Activated B cell treated with CpG ODN at 0.5 μM for 24 hours (primary cell): Measurements from ENCODE around the gene MYCN. TPM values are rescaled to one million over a fixed set of nuclear protein-coding genes. Genes with fewer than 3 reads are reported as not detected.
"Not testable (repeated sequence)": the region's sequence is repeated elsewhere in the genome, so short reads cannot be mapped to it uniquely, and the experiment has no call there.

Source experiments
- ATAC-seq: fragments of 200-7000 bp; cut with Tn5 transposase; one replicate; pipeline ENCODE4 v1.10.0; 2021; ENCODE audit warnings: low read depth, mild to moderate bottlenecking, moderate library complexity
- CTCF ChIA-PET: fragments of 350-600 bp; sonication (Branson Sonifier 250); formaldehyde crosslinking; loops from one replicate; lab custom pipeline; 2021; ENCODE audit warnings: antibody characterized with exemption; lab: Charles Lee
- POLR2A ChIA-PET: fragments of 350-600 bp; sonication (Branson Sonifier 250); formaldehyde crosslinking; loops from one replicate; lab custom pipeline; 2021; ENCODE audit warnings: antibody characterized with exemption; lab: Charles Lee
- DNase-seq: peaks from one replicate; pipeline ENCODE4 v3.0.0; 2022
- H3K27ac Mint-ChIP-seq: one replicate; pipeline ENCODE4 v1.8.0; 2020; ENCODE audit warnings: mixed read lengths
- H3K27me3 Mint-ChIP-seq: one replicate; pipeline ENCODE4 v1.8.0; 2021; ENCODE audit warnings: mixed read lengths
- H3K36me3 Mint-ChIP-seq: one replicate; pipeline ENCODE4 v1.8.0; 2021; ENCODE audit warnings: low read depth, mixed read lengths
- H3K4me1 Mint-ChIP-seq: one replicate; pipeline ENCODE4 v1.8.0; 2021; ENCODE audit warnings: mixed read lengths
- H3K4me3 Mint-ChIP-seq: one replicate; pipeline ENCODE4 v1.8.0; 2020; ENCODE audit warnings: mild to moderate bottlenecking, mixed read lengths
- H3K9me3 Mint-ChIP-seq: one replicate; pipeline ENCODE4 v1.8.0; 2020; ENCODE audit warnings: mixed read lengths
- CTCF ChIP-seq: fragments of 200-600 bp; IDR thresholded peaks from one replicate; pipeline ENCODE4 v1.8.0; 2022; ENCODE audit warnings: antibody characterized with exemption, mild to moderate bottlenecking
- intact Hi-C: fragments of 100-400 bp; cut with micrococcal nuclease; formaldehyde crosslinking; loops from one replicate; pipeline ENCODE4 v1.15.1; 2024
- total RNA-seq: library from RNA; stranded (reverse); gene quantifications from 2 replicates; pipeline ENCODE4 v1.2.3, GENCODE V29; 2022

MYCN gene
- total RNA-seq, 1 donor from 2014 or later: not detected

GRCh38 chr2:15948704-15948957, 8.3 kb downstream of the MYCN start:
- TF ChIP-seq CTCF: no peak
- CTCF ChIA-PET: interaction anchor here (1.4 kb wide), 1 partner anchor 9 kb away, joined by 3 read pairs; the partner anchor contains the start of gene MYCN
- DNase-seq (no peak), ATAC-seq (no peak)
- H3K4me3 Mint-ChIP-seq: no peak overlapping the region
- H3K27ac Mint-ChIP-seq: no peak overlapping the region
- intact Hi-C loops: no loop called here
- peaks cover 34% of the 10 kb centered on the region for H3K27me3 Mint-ChIP-seq
- no peaks in the 10 kb centered on the region for H3K4me1 Mint-ChIP-seq
- no peaks in the 10 kb centered on the region for H3K36me3 Mint-ChIP-seq
- POLR2A ChIA-PET: no interaction called here
- H3K9me3 Mint-ChIP-seq: no peaks in the 10 kb centered on the region

DNA sequence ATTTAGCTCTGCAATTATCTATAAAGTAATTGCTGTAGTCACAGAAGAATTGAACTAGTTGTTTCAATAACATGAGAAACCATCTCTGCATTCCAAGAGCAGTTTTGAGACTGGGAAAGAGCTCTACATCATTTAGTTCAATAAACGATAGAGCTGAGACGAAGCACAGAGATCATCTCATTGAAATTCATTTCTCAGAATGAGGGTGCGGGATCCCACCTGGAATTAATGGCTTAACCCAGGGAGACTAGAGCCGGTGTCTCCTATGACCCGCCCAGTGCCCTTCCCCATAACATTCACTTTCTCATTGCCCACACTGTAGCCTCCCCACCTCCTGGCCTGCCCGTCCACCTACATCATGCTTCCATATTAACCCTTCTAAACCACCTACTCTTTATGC, 8.8 kb downstream of the MYCN start:
- intact Hi-C loops: no loop called here

GRCh38 chr2:15949551-15949950, 9.2 kb downstream of the MYCN start:
- TF ChIP-seq CTCF: no peak
- H3K27me3 Mint-ChIP-seq: peaks cover 26% of the 10 kb centered on the region
- ChIA-PET CTCF (interaction anchor here (1.4 kb wide), 1 partner anchor 10 kb away, joined by 3 read pairs; the partner anchor contains the start of gene MYCN), POLR2A (no interaction called here)
- no peak overlapping the region for H3K4me3 Mint-ChIP-seq
- no peaks in the 10 kb centered on the region for H3K36me3 Mint-ChIP-seq
- no peak overlapping the region for H3K27ac Mint-ChIP-seq
- ATAC-seq: no peak
- no peaks in the 10 kb centered on the region for H3K9me3 Mint-ChIP-seq
- H3K4me1 Mint-ChIP-seq: no peaks in the 10 kb centered on the region
- intact Hi-C loops: no loop called here
- DNase-seq: no peak

More for the DNA sequence above, 8.8 kb downstream of the MYCN start:
- Mint-ChIP-seq H3K27ac (no peak overlapping the region), H3K27me3 (peaks cover 29% of the 10 kb centered on the region), H3K36me3 (no peaks in the 10 kb centered on the region), H3K9me3 (no peaks in the 10 kb centered on the region), H3K4me1 (no peaks in the 10 kb centered on the region), H3K4me3 (no peak overlapping the region)
- ChIA-PET CTCF (interaction anchor here (1.4 kb wide), 1 partner anchor 10 kb away, joined by 3 read pairs; the partner anchor contains the start of gene MYCN), POLR2A (no interaction called here)
- no peak for DNase-seq
- no peak for TF ChIP-seq CTCF
- ATAC-seq: no peak

DNA sequence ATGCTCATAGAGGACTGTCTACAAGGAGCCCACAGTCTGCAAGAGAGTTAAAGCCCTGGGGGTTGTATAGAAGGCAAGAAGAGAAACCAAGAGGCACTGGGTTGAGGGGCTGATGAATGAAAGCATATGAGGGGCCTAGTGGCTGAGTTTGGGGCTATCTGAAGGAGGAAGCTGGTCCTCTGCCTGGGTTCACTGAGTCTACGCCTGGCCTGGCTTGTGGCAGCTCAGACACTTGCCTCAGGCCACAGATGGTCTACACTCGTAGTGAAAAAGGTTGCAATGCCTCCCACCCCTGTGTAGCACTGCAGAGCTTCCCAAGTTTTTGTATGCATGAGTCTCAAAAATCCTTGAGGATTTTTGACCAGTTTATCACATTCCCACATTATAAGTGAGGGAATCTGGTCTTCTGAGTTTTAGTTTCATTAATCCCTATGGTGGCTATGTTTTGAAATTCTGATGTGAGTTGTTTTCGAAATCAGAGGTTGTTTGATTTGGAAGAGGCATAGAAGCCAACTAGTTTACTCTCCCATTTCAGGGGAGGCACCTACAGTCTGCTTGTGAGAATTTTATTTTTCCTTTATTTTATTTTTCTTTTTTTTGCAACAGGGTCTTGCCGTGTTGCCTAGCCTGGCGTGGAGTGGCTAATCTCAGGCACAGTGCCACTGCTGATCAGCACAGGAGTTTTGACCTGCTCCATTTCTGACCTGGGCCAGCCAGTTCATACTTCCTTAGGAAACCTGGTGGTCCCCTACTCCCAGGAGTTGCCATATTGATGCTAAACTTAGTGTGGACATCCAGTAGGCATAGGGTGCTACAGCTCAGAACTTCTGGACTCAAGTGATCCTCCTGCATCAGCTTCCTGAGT, 10.0 kb downstream of the MYCN start:
- DNase-seq (no peak), ATAC-seq (no peak)
- peaks cover 22% of the 10 kb centered on the region for H3K27me3 Mint-ChIP-seq
- no peak for TF ChIP-seq CTCF
- no peak overlapping the region for H3K27ac Mint-ChIP-seq
- ChIA-PET POLR2A (no interaction called here), CTCF (interaction anchor here (1.4 kb wide), 1 partner anchor 11 kb away, joined by 3 read pairs; the partner anchor contains the start of gene MYCN)
- H3K4me1 Mint-ChIP-seq: no peaks in the 10 kb centered on the region
- no peak overlapping the region for H3K4me3 Mint-ChIP-seq
- intact Hi-C loops: no loop called here
- no peaks in the 10 kb centered on the region for H3K9me3 Mint-ChIP-seq
- H3K36me3 Mint-ChIP-seq: no peaks in the 10 kb centered on the region

GRCh38 chr2:15951936-15952335, 11.6 kb downstream of the MYCN start:
- H3K4me1 Mint-ChIP-seq, CTCF ChIA-PET, ATAC-seq, H3K36me3 Mint-ChIP-seq, POLR2A ChIA-PET, H3K27ac Mint-ChIP-seq, H3K9me3 Mint-ChIP-seq, DNase-seq, H3K4me3 Mint-ChIP-seq, intact Hi-C loops: not testable (repeated sequence)
- H3K27me3 Mint-ChIP-seq: peaks cover 17% of the 10 kb centered on the region
